PFSK-1 (cell line): Measurements from ENCODE around the gene FURIN.

Experiments used
- FOXP2 ChIP-seq: optimal IDR thresholded peaks from 2 replicates; pipeline ENCODE3; 2011; ENCODE audit warnings: borderline replicate concordance, control low read depth, inconsistent platforms; ENCODE audit not compliant: insufficient read depth; ENCODE audit errors: extremely low read length, extremely low read depth
- POLR2AphosphoS5 ChIP-seq: IDR thresholded peaks from 2 replicates; pipeline ENCODE4 v1.6.1; 2012; ENCODE audit warnings: low read depth, mild to moderate bottlenecking, control low read depth, low read length, moderate library complexity
- SIN3A ChIP-seq: IDR thresholded peaks from 2 replicates; pipeline ENCODE4 v1.6.1; 2012; ENCODE audit warnings: mild to moderate bottlenecking, low read length, moderate library complexity, borderline replicate concordance; ENCODE audit not compliant: insufficient read depth
- TAF1 ChIP-seq: IDR thresholded peaks from 2 replicates; pipeline ENCODE4 v1.6.1; 2012; ENCODE audit warnings: low read length, control low read depth, borderline replicate concordance; ENCODE audit not compliant: insufficient read depth
- TF ChIP-seq, protein P1 (sequence below), 2 experiments: IDR thresholded peaks; 2 replicates each; pipeline versions ENCODE4 v1.6.1 to v1.8.0; 2011 to 2012; ENCODE audit warnings: low read depth in 2 of 2, low read length in 2 of 2, control low read depth in 1 of 2, inconsistent platforms in 1 of 2, mild to moderate bottlenecking in 1 of 2, moderate library complexity in 1 of 2; ENCODE audit not compliant: insufficient read depth in 1 of 2

Gene FURIN

GRCh38 chr15:90845201-90845949, 23.0 kb upstream of the FURIN start:
- TF ChIP-seq TAF1: no peak
- TF ChIP-seq, protein P1, sequence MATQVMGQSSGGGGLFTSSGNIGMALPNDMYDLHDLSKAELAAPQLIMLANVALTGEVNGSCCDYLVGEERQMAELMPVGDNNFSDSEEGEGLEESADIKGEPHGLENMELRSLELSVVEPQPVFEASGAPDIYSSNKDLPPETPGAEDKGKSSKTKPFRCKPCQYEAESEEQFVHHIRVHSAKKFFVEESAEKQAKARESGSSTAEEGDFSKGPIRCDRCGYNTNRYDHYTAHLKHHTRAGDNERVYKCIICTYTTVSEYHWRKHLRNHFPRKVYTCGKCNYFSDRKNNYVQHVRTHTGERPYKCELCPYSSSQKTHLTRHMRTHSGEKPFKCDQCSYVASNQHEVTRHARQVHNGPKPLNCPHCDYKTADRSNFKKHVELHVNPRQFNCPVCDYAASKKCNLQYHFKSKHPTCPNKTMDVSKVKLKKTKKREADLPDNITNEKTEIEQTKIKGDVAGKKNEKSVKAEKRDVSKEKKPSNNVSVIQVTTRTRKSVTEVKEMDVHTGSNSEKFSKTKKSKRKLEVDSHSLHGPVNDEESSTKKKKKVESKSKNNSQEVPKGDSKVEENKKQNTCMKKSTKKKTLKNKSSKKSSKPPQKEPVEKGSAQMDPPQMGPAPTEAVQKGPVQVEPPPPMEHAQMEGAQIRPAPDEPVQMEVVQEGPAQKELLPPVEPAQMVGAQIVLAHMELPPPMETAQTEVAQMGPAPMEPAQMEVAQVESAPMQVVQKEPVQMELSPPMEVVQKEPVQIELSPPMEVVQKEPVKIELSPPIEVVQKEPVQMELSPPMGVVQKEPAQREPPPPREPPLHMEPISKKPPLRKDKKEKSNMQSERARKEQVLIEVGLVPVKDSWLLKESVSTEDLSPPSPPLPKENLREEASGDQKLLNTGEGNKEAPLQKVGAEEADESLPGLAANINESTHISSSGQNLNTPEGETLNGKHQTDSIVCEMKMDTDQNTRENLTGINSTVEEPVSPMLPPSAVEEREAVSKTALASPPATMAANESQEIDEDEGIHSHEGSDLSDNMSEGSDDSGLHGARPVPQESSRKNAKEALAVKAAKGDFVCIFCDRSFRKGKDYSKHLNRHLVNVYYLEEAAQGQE (IDR thresholded peaks at IDR 0.05; ENCODE audit: insufficient read depth in 1 of 2, low read depth in 2 of 2, low read length in 2 of 2): no peak
- TF ChIP-seq FOXP2: no peak
- no peak for TF ChIP-seq SIN3A
- TF ChIP-seq POLR2AphosphoS5: no peak

DNA sequence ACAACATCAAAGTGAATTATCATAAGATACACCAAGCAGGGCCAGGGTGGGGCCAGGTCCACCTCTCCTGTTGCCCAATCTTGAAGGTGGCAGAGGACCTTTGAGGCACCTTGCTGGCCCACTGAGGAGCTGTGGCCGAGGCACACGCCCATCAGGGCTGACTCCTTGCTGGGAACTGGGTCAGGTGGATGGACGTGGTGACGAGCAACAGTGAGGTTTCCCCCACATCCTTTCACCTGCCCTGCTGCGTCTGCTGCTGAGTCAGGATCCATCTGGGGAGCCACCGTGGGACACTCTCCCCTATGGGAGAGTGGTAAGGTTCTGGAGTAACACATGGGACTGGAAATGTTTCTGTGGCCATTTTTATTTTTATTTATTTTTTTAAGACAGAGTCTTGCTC, 17.3 kb upstream of the FURIN start:
- no peak for TF ChIP-seq POLR2AphosphoS5
- TF ChIP-seq FOXP2: no peak
- no peak for TF ChIP-seq SIN3A
- no peak for TF ChIP-seq TAF1

DNA sequence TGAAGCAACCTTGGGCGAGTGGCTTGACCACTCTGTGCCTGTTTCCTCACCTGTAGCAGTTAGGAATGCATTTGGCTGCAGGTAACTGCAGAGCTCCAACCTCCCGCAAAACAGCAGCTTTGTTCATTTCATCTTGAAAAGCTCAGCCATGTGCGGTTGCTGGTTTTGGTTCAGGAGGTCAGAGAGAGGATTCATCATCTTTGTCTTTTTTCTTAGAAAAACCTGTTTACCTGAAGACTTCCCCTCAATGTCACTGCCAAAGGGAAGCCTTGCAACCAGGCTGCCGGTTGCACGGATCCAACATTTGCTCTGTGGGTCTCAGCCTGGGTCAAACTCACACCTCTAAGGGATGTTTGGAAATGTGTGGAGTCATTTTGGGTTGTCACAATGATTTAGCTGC, 16.4 kb upstream of the FURIN start:
- TF ChIP-seq FOXP2 (no peak), POLR2AphosphoS5 (no peak), SIN3A (no peak), TAF1 (no peak)
- TF ChIP-seq, protein P1 (IDR thresholded peaks at IDR 0.05; ENCODE audit: insufficient read depth in 1 of 2, low read depth in 2 of 2, low read length in 2 of 2): no peak

DNA sequence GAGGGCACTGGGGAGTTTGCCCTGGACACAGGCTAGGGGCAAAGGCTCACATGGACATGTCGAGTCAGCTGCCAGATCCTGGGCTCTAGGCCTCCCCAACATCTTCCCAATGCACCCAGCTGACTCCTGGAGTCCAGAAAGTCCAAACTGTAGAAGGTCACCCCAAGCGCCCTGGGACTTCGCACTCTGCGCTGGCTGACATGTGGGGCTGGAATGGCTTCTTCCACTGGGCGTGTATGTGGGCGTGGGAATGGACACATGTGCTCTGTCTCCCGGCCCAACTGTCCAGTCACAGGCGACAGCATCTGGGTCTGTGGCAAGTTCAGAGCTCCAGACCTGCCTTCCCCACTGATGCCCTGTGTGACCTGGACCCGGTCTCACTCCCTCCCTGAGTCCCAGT, 13.2 kb upstream of the FURIN start:
- TF ChIP-seq FOXP2: no peak
- TF ChIP-seq, protein P1 (IDR thresholded peaks at IDR 0.05; ENCODE audit: insufficient read depth in 1 of 2, low read depth in 2 of 2, low read length in 2 of 2): no peak

DNA sequence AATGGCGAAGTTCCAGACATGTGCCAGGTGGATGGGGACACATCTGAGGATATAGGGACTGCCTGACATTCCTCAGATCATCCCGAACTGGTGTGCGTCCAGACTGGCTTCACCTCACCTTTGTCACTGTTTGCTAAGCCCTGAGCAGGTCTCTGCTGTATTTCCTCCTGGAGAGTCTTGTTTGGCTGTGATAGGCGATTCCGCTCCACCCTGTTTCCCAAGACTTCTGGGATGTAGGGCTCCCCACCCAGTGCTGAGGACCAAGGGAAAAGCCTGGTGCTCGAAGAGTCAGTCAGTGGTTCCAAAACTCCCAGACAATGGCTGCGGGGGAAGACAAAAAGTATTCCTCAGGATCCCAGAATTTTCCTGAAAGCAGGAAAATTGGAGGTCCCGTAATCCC, 11.1 kb upstream of the FURIN start:
- TF ChIP-seq POLR2AphosphoS5 (no peak), TAF1 (no peak), FOXP2 (no peak)
- TF ChIP-seq, protein P1 (IDR thresholded peaks at IDR 0.05; ENCODE audit: insufficient read depth in 1 of 2, low read depth in 2 of 2, low read length in 2 of 2): no peak
